H1 (cell line): ENCODE results near the gene CHAD. TPM values are rescaled to one million over a fixed set of nuclear protein-coding genes. Genes with fewer than 3 reads are reported as not detected.

Source experiments
- BACH1 ChIP-seq: IDR thresholded peaks from 2 replicates; pipeline ENCODE4 v1.6.1; 2012; ENCODE audit warnings: low read length, improper control_type of control experiment
- KDM4A ChIP-seq: IDR thresholded peaks from one replicate; pipeline ENCODE4 v1.7.1; 2012; ENCODE audit warnings: low read depth, mild to moderate bottlenecking, moderate library complexity, low read length, inconsistent platforms; ENCODE audit not compliant: severe bottlenecking
- polyA plus RNA-seq, 7 experiments: library from polyadenylated mRNA; depleted of rRNA in 3 of 7; stranded (reverse) in 5 of 7; unstranded in 2 of 7; fragments of >200 nt in 5 of 7; fragments of 200-250 nt in 2 of 7; gene quantifications; 1 replicate in 5 of 7; 2 replicates in 1 of 7; 4 replicates in 1 of 7; pipeline versions ENCODE4 v1.2.1 to v1.2.3, GENCODE V29; 2011 to 2013; ENCODE audit warnings: missing spikeins in 2 of 7, mixed read lengths in 2 of 7
- total RNA-seq: library from RNA; stranded (reverse); fragmentation: NEBNext Ultra II Directional; extraction: Animal tissue kit (Norgen Biotek cat#: 25700); gene quantifications from 2 replicates; pipeline ENCODE4 v1.2.1, GENCODE V29; 2021
- TF ChIP-seq, protein P1 (sequence below): IDR thresholded peaks from 2 replicates; pipeline ENCODE4 v1.6.1; 2012; ENCODE audit warnings: inconsistent platforms

The CHAD gene
- total and polyA plus RNA-seq, 2 of the 8 experiments (the other 6 are each of a cell fraction or from before 2014, with no cell fraction given), result 0.03 TPM; not detected in 1

DNA sequence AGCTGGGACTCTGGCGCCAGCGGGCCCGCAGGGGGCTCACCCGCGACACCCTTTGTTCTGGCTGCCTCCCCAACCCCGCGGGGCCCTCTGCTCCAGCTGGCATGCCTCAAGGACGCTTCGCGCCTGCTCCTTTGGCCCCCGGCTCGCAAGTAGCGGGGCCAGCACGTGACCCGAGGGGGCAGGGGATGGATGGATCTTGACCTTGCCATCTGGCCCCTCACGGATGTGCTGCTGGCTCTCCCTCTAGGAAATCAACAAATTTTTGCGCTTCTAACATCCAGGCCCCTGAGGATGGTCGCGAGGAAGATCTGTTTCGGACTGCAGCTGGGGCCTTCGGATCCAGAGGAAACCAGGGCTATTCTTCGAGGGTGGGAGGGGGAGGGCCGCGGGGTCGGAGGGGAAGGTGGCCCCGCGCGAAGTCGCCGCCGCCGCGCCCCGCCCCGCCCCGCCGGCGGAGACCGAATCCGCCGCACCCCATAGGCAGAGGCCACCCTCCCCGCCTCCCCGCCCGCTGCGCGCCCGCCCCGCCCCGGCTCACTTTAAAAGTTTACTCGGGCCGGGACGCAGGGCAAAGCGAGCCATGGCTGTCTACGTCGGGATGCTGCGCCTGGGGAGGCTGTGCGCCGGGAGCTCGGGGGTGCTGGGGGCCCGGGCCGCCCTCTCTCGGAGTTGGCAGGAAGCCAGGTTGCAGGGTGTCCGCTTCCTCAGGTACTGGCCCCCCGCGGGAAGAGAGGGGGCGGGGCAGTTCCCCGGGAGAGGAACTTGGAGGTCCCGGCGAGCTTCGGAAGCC is 42.8 kb downstream of the CHAD start, which contains the start of gene ACSF2 (continued):
- TF ChIP-seq, protein P1, sequence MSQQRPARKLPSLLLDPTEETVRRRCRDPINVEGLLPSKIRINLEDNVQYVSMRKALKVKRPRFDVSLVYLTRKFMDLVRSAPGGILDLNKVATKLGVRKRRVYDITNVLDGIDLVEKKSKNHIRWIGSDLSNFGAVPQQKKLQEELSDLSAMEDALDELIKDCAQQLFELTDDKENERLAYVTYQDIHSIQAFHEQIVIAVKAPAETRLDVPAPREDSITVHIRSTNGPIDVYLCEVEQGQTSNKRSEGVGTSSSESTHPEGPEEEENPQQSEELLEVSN, result peak; percentile 96
- TF ChIP-seq BACH1 (no peak), KDM4A (peak; percentile 63)
